ENCODE measurements around the gene CXCL16. TPM values are rescaled to one million over a fixed set of nuclear protein-coding genes. Genes with fewer than 3 reads are reported as not detected.

CXCL16 gene
- total RNA-seq, 1 experiment from 2014 or later = 44.8 TPM

DNA sequence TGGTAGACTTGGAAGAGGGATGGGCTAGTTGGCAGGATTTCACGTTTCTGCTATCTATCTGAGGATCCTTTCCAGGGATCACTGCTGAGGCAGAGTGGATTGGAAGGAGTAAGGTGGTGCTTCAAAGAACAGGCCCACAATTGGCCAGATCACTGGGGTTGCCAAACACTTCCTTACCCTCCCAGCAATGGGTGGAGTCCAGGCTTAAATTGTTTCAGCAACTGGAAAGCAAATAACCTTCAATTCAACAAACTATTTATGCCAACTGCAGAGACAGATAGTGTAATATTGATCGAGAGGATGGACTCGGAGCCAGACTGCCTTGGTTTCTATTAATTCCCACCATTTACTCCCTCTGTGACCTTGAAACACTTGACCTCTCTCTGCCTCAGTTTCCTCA lies 27.2 kb downstream of the CXCL16 start (continued):
- TF ChIP-seq POLR2A (IDR thresholded peaks at IDR 0.05; ENCODE audit: borderline replicate concordance, extremely low read depth, insufficient read depth, insufficient read length) (no peak), SIN3A (IDR thresholded peaks at IDR 0.05; ENCODE audit: low read depth) (no peak), ZNF274 (IDR thresholded peaks at IDR 0.05; ENCODE audit: low read depth, low read length) (no peak), RAD21 (IDR thresholded peaks at IDR 0.05; ENCODE audit: low read depth) (no peak), SP1 (IDR thresholded peaks at IDR 0.05; ENCODE audit: low read depth) (no peak), ZFX (IDR thresholded peaks at IDR 0.05) (no peak), TCF7L2 (IDR thresholded peaks at IDR 0.05; ENCODE audit: borderline replicate concordance, extremely low read depth, insufficient read depth, insufficient read length) (no peak), EZH2 (IDR thresholded peaks at IDR 0.05) (no peak), JUND (IDR thresholded peaks at IDR 0.05) (no peak), CEBPB (IDR thresholded peaks at IDR 0.05; ENCODE audit: low read depth) (no peak)
- TF ChIP-seq, protein P1, sequence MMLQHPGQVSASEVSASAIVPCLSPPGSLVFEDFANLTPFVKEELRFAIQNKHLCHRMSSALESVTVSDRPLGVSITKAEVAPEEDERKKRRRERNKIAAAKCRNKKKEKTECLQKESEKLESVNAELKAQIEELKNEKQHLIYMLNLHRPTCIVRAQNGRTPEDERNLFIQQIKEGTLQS (IDR thresholded peaks at IDR 0.05) = no peak

DNA sequence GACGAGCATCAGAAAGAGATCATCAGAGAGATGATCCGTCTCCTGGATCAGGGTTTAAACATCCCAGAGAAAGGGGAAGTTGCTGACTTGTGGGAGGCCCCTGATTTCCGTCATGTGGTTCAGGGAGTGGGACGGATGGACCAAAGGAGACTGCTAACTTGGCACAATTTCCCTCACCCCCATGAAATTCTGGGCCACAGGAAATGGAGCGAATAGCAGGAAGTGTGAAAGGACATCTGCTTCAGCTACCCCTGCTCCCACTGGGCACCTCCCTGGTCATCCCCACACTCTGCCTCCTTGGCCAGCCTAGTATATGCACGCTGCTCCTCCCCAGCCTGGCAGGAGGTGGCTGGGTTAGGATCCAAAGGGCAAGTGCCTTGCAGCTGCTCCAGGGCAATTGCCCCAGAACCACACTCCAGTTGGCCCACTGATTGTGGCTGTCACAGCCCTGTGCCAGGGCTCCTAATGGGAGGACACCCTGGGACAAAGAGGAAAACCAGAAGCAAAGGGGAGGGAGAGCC lies 28.0 kb downstream of the CXCL16 start:
- H3K9me2 ChIP-seq (ENCODE audit: insufficient read depth) = no peaks in the 10 kb centered on the region
- DNase-seq (ENCODE audit: low read depth, low spot score) (no peak), ATAC-seq (no peak)
- no peaks in the 10 kb centered on the region for H4K20me1 ChIP-seq (ENCODE audit: insufficient read depth)
- H3K4me3 ChIP-seq (replicated peaks in 1 of 2; ENCODE audit: low read depth in 1 of 2, low read length in 2 of 2) = peak overlapping the region; percentile 65 to 73
- TF ChIP-seq JUND (IDR thresholded peaks at IDR 0.05) (no peak), EZH2phosphoT487 (IDR thresholded peaks at IDR 0.05; ENCODE audit: borderline replicate concordance) (no peak)
- TF ChIP-seq, protein P2, sequence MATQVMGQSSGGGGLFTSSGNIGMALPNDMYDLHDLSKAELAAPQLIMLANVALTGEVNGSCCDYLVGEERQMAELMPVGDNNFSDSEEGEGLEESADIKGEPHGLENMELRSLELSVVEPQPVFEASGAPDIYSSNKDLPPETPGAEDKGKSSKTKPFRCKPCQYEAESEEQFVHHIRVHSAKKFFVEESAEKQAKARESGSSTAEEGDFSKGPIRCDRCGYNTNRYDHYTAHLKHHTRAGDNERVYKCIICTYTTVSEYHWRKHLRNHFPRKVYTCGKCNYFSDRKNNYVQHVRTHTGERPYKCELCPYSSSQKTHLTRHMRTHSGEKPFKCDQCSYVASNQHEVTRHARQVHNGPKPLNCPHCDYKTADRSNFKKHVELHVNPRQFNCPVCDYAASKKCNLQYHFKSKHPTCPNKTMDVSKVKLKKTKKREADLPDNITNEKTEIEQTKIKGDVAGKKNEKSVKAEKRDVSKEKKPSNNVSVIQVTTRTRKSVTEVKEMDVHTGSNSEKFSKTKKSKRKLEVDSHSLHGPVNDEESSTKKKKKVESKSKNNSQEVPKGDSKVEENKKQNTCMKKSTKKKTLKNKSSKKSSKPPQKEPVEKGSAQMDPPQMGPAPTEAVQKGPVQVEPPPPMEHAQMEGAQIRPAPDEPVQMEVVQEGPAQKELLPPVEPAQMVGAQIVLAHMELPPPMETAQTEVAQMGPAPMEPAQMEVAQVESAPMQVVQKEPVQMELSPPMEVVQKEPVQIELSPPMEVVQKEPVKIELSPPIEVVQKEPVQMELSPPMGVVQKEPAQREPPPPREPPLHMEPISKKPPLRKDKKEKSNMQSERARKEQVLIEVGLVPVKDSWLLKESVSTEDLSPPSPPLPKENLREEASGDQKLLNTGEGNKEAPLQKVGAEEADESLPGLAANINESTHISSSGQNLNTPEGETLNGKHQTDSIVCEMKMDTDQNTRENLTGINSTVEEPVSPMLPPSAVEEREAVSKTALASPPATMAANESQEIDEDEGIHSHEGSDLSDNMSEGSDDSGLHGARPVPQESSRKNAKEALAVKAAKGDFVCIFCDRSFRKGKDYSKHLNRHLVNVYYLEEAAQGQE (IDR thresholded peaks at IDR 0.05; ENCODE audit: low read depth) = no peak
- no peaks in the 10 kb centered on the region for H3K9me3 ChIP-seq (ENCODE audit: control insufficient read depth in 1 of 2, insufficient read depth in 1 of 2, low read depth in 1 of 2, low read length in 2 of 2)
- H2AFZ ChIP-seq (ENCODE audit: low read depth, low read length, poor library complexity, severe bottlenecking) = no peak overlapping the region
- ChIA-PET POLR2A (no interaction called here), RAD21 (ENCODE audit: low non-redundant PET in 1 of 2, low total read pairs in 2 of 2, uncharacterized antibody in 2 of 2, unreplicated experiment in 2 of 2) (no interaction called here), CTCF (no interaction called here)
- no peak overlapping the region for H3K27ac ChIP-seq (ENCODE audit: low read depth, low read length)
- H3K4me2 ChIP-seq (ENCODE audit: low read length) = peak overlapping the region; percentile 75
- peaks cover 13 to 34% of the 10 kb centered on the region in 2 experiments; a peak in 3 of 4 replicates for H3K4me1 ChIP-seq (ENCODE audit: control insufficient read depth in 1 of 2, insufficient read depth in 2 of 2, low read length in 2 of 2)
- intact Hi-C loops (cut with micrococcal nuclease) = no loop called here
- peaks cover 20% of the 10 kb centered on the region for H3K79me2 ChIP-seq (ENCODE audit: insufficient read depth, low read length)
- BruUV-seq (replicated peaks) = no TSS peak
- no peaks in the 10 kb centered on the region for H3K27me3 ChIP-seq (ENCODE audit: insufficient read depth, low read length)
- peak overlapping the region; percentile 86 for H3K9ac ChIP-seq (ENCODE audit: low read length)
- no peaks in the 10 kb centered on the region; a peak in 1 of 4 replicates for H3K36me3 ChIP-seq (ENCODE audit: control insufficient read depth in 1 of 2, insufficient read depth in 2 of 2, low read length in 2 of 2)
